GM10248 (cell line): ENCODE data around the gene IRX6.

Experiments used
- CTCF ChIA-PET: fragments of 300-600 bp; sonication (Branson Sonifier 250); formaldehyde crosslinking; extraction: SDS; loops from one replicate; lab custom pipeline; 2021; ENCODE audit warnings: antibody characterized with exemption; lab: Yijun Ruan, JAX
- POLR2A ChIA-PET: fragments of 350-650 bp; sonication (Branson Sonifier 250); formaldehyde crosslinking; extraction: SDS; loops from one replicate; lab custom pipeline; 2020; ENCODE audit warnings: antibody characterized with exemption; lab: Yijun Ruan, JAX
- DNase-seq: peaks from one replicate; pipeline ENCODE4 v3.0.0; 2012; ENCODE audit errors: extremely low spot score
- TF ChIP-seq, protein P1 (sequence below): IDR thresholded peaks from 2 replicates; pipeline ENCODE4 v1.5.1; 2012; ENCODE audit warnings: mild to moderate bottlenecking, low read depth; ENCODE audit errors: extremely low read depth, missing control alignments, control extremely low read depth

IRX6 gene

DNA sequence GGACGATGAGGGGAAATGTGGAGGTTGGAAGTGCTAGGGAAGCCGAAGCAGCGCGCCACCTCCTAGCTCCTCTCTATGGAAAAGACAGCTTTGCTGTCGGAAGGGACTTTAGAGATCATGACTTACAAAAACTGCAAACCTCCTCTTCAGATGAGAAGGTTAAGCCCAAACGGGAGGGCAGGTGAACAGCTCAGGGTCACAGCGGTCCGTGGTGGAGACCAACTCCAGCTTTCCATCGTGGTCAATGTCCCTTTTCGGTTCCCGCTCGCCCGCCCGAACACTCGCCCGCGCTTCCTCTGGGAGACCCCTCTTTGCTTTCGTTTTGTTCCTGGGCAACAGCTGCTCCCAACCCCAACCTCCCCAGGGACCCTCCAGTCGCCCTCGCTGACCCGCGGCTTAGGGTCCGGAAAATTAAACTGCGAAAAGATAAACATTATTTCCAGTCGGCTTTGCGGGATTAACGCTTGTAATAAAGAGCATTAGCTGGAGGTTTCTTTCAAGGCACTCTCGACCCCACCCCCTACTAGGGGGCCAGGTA is 7.7 kb downstream of the IRX6 start:
- TF ChIP-seq, protein P1, sequence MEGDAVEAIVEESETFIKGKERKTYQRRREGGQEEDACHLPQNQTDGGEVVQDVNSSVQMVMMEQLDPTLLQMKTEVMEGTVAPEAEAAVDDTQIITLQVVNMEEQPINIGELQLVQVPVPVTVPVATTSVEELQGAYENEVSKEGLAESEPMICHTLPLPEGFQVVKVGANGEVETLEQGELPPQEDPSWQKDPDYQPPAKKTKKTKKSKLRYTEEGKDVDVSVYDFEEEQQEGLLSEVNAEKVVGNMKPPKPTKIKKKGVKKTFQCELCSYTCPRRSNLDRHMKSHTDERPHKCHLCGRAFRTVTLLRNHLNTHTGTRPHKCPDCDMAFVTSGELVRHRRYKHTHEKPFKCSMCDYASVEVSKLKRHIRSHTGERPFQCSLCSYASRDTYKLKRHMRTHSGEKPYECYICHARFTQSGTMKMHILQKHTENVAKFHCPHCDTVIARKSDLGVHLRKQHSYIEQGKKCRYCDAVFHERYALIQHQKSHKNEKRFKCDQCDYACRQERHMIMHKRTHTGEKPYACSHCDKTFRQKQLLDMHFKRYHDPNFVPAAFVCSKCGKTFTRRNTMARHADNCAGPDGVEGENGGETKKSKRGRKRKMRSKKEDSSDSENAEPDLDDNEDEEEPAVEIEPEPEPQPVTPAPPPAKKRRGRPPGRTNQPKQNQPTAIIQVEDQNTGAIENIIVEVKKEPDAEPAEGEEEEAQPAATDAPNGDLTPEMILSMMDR = no peak
- DNase-seq = no peak
- ChIA-PET POLR2A (no interaction called here), CTCF (interaction anchor here (1.3 kb wide), 1 partner anchor 9 kb away, joined by 4 read pairs; no protein-coding TSS in a partner anchor)

DNA sequence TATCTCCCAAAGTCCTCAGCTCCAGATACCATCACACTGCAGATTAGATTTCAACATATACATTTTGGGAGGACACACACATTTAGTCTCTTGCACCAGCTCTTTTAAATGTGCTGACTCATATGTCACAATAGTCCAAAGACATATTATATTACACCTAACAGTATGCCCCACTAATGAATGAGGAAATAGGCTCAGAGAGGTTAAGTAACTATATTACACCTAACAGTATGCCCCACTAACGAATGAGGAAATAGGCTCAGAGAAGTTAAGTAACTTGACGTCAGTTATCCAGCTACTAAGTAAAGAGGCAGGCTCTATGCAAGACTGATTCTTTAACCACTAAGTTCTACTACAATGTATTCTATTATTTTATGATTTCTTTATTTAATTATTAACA is 9.7 kb downstream of the IRX6 start:
- ChIA-PET POLR2A (no interaction called here), CTCF (interaction anchor here (1.5 kb wide), 1 partner anchor 10 kb away, joined by 4 read pairs; no protein-coding TSS in a partner anchor)
- TF ChIP-seq, protein P1 = no peak
- no peak for DNase-seq

DNA sequence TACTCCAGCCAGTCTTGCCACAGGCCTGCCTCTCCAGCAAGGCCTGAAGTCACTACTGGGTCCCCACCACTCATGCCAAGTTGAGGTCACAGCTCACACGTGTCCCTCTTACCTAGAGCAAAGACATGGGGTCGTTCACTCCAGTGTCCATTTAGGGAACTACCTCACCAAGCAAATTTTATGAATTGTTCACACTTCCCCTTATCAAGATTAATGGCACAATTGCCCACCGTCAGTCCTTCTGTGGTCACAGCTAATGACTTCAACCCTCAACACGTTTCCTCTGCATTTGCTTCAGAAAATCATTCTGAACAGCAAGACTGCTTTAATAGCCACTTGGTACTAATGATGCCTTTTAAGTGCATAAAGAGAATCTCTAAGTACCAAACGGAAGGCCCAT is 14.6 kb downstream of the IRX6 start:
- DNase-seq = no peak
- TF ChIP-seq, protein P1 = no peak
- POLR2A ChIA-PET = no interaction called here
- CTCF ChIA-PET = interaction anchor here (1.4 kb wide), 1 partner anchor 12 kb away, joined by 4 read pairs; no protein-coding TSS in a partner anchor

DNA sequence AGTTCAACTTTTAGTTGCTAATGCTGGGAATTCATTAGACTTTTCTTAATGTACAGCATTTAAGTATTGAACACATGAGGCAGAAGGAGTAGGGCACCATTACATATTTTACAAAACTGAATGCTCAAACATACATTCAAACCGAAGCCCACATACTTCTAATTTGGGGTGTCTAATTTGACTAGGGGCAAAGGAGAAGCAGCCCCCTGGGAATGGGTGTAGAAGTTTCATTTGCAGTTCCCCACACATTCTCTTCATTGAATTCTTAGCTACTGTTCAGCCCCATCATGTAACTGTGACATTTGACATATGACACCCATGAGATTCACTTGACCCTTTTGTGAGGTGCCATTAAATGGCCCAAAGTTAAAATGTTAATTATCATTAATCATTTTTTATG is 16.4 kb downstream of the IRX6 start:
- ChIA-PET CTCF (interaction anchor here (1.0 kb wide), 1 partner anchor 10 kb away, joined by 3 read pairs; no protein-coding TSS in a partner anchor), POLR2A (no interaction called here)
- no peak for DNase-seq
- TF ChIP-seq, protein P1 = no peak

DNA sequence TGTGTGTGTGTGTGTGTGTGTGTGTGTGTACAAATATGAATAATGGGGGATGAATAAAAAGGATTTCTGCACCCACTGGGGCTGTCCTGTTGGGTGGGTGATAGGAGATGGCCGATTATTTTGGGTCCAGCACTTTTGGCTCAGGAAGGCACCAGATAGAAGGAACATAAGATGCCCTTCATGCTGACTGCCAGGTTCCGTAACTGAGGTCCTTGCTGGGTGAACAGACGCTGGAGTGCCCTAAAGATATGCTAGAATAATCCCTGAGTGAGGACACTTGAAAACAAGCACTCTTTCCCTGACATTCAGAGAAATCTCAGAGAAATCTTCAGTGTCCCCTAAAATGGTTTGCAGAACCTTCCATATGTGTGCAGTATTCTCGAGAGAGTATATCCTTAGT is 17.7 kb downstream of the IRX6 start:
- ChIA-PET CTCF (no interaction called here), POLR2A (no interaction called here)
- no peak for DNase-seq
- TF ChIP-seq, protein P1 = no peak

DNA sequence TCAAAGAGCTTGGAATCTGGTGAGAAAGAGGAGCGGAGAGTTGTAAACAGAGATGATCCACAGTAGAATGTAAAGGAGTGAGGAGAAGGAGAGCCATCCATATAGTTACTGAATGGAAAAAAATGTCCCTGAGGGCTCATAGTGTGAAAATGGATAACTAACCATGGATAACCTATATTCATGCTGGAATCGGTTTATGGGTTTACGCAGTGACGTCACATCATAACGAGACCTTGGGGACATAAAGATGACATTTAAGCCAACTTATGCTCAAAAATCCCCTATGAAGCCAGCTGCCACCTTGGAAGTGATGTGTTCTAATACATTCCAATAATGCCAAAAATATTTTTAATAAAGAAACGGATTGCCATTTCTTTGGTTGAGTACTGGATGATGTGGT is 22.5 kb downstream of the IRX6 start:
- CTCF ChIA-PET = interaction anchor here (0.6 kb wide), 1 partner anchor 12 kb away, joined by 4 read pairs; no protein-coding TSS in a partner anchor
- POLR2A ChIA-PET = no interaction called here
- no peak for DNase-seq
- TF ChIP-seq, protein P1 = no peak

DNA sequence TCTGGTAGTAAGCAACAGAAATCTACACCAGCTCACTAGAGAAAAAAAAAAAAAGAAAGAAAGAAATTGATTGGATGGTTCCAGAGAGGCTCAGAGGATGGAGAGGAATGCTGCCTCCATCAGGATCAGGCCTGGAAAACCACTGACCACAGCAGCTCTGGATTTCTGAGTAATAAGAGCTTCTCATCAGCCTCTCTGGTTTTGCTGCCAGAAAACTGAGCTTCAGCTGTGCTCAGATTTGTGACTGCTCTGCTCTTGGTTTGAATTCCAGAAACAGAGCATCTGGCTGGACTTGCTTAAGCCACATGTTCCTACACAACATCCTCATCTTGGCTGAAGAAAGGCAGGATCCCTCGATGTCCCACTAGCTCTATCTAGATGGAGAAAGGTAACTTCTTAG is 25.9 kb downstream of the IRX6 start:
- TF ChIP-seq, protein P1 = no peak
- CTCF ChIA-PET = interaction anchor here (1.1 to 2.5 kb wide), 2 partner anchors 9 to 10 kb away, joined by 3 to 7 read pairs; no protein-coding TSS in a partner anchor
- POLR2A ChIA-PET = no interaction called here
- DNase-seq = no peak
